Left ventricle myocardium superior (tissue), 1 donor: ENCODE results near the gene PHB1. TPM values are rescaled to one million over a fixed set of nuclear protein-coding genes. Genes with fewer than 3 reads are reported as not detected.
A peak's percentile ranks its signal among the peaks of the same experiment; 100 is the strongest.
"Not testable (repeated sequence)": the region's sequence is repeated elsewhere in the genome, so short reads cannot be mapped to it uniquely, and the experiment has no call there.

Experiments used
- ATAC-seq: fragments of 200-7000 bp; cut with Tn5 transposase; one replicate; pipeline ENCODE4 v1.9.1; 2020; ENCODE audit warnings: mild to moderate bottlenecking, moderate library complexity
- DNase-seq: peaks from one replicate; pipeline ENCODE4 v3.0.0-alpha.2; 2020
- intact Hi-C: fragments of 100-400 bp; cut with micrococcal nuclease; formaldehyde crosslinking; loops from one replicate; pipeline ENCODE4 v1.11.0; 2022
- total RNA-seq: library from RNA; stranded (reverse); fragmentation: NEBNext Ultra II Directional; extraction: Animal tissue kit (Norgen Biotek cat#: 25700); gene quantifications from one replicate; pipeline ENCODE4 v1.2.1, GENCODE V29; 2021
- donor health status: DM: no; HTN: yes; CAD: no; lungs with severe emphysema.

PHB1 gene
- total RNA-seq, 1 donor from 2014 or later = 245 TPM

DNA sequence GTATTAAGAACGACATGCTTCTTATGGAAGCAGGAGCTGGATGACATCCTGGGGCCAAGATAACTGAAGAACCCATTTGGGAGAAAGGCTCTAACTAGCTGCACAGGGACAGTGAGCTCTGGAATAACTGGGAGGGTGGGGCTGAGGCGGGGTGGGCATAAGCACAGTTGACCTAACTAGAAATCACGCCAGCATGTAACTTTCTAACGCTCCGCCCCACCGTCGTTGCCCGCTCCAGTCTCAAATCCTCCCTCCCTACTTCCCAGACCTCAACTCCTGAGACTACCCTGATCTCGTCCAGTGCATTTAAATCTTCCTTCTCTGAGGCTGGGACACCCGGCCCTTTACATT lies 436 bp downstream of the PHB1 start:
- DNase-seq (no peak), ATAC-seq (no peak)
- intact Hi-C loops = no loop called here

DNA sequence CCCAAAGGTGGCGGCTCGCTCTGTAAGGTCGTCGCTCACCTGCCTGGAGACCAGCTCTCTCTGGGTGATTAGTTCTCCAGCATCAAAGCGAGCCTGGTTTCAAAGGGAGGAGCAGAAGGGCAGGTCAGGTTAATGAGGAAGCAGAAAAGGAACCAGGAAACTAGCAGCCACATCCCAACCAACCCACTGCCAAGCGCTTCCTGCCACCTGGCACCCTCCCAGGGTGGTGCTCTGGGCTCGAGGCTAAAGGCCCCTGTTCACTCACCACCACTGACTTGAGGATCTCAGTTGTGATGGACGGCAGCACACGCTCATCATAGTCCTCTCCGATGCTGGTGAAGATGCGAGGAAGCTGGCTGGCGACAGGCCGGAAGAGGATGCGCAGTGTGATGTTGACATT lies 5.6 kb downstream of the PHB1 start:
- DNase-seq = no peak
- no peak for ATAC-seq
- intact Hi-C loops = no loop called here

DNA sequence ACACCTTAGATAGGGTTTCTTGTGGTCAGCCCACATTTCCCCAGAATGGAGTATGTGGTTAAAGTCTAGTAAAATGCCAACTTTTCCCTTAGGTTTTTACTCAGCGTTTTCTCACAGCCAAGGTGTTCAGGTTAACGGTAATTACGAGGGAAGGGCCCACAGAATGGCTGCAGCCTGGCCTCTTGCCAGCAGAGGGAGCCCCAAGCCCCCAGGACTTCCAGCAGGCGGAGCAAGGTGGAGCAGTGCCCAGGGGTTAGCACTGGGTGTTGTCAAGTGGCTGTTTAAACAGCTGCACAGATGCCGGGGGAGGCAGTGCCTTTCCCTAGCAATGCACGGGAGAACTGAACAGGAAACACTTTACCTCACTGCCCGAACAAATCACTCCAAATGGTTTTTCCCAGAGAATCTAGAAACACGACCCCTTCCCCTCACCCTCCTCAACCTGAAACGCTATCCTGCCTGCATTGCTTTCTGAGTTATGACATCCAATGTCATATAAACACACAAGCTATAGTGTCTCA lies 6.6 kb downstream of the PHB1 start:
- DNase-seq (peak; percentile 81), ATAC-seq (peak; percentile 77)
- intact Hi-C loops = no loop called here

DNA sequence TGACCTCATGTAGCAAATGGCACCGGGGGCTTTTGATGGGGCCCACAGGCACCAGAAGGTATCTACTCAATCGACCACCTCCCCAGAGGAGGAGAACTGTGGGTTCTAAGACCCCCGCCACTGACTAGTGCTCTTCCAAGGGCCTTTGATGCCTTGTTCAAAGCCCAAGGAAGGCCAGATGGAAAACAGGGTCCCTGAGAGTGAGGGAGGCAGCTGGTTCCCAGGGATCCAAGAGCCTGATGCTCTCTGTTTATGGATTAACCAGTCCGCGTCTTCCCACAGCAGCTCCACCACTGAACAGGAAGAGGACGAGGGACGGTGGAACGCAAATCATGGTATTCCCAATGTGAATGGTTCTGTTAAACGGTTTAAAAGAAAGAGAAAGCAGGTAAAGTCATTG lies 7.6 kb downstream of the PHB1 start:
- ATAC-seq = no peak
- intact Hi-C loops = no loop called here
- DNase-seq = no peak

DNA sequence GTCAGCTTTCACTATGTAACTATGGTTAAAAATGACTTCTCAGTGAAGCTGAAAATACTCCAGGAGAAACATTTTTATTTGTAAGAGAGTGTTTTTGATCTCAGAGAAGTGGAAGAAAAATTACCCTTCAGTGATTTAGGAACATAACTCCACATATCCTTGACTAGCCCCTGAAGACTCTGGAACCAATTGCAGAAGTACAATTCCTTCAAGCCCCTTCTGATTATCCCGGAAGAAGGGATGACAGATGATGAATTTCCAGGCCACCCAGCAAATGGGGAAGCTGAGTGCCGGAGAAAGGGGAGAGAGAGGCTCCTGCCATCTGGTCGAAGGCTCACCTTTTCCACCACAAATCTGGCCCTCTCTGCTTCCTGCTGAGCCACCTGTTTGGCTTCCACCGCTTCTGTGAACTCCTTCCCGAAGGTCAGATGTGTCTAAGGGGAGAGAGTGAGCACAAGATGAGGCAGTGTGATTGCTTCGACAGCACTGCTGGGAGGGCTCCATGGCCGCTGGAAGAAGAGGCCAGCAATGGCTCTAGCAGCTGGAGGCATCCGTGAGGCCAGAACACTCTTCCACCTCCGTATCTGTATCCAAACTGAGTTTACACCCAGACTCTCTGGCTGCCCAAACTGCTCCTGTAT lies 8.1 kb downstream of the PHB1 start:
- intact Hi-C loops = no loop called here

DNA sequence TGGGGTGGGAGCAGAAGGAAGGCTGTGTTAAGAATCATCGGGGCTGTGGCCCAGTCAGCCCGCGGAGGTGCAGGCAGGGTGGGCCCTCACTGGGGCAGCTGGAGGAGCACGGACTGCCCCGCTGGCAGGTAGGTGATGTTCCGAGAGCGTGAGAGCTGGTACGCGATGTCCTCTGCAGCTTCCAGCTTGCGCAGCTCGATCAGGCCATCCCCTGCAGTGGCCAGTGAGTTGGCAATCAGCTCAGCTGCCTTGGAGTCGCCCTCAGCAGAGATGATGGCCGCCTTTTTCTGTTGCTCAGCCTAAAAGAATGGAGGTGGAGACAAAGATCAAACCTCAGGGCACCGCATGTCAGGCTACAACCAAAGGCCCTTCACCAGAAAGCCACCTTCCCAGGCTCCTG lies 9.8 kb downstream of the PHB1 start:
- intact Hi-C loops = no loop called here
- DNase-seq = no peak
- ATAC-seq = no peak

More for the DNA sequence above, 8.1 kb downstream of the PHB1 start:
- DNase-seq (no peak), ATAC-seq (no peak)

DNA sequence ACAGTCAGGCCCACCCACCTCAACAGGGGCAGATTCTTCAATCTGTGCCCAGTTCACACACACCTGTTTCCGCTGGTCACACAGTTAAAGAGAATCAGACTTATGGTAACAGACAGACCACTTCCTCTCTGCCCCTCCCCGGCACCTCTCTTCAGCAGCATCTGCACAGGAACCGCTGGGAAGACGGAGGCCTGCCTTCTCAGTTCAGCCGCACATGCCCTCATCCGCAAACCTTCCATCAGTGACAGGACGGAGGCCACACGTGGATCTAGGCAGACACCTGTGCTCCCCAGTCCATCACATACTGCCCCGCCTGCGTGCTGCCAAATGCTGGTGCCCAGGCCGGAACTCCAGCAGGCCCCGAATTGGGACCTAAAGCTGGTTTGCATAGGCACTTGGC lies 10.3 kb downstream of the PHB1 start:
- ATAC-seq (no peak), DNase-seq (no peak)
- intact Hi-C loops = no loop called here

DNA sequence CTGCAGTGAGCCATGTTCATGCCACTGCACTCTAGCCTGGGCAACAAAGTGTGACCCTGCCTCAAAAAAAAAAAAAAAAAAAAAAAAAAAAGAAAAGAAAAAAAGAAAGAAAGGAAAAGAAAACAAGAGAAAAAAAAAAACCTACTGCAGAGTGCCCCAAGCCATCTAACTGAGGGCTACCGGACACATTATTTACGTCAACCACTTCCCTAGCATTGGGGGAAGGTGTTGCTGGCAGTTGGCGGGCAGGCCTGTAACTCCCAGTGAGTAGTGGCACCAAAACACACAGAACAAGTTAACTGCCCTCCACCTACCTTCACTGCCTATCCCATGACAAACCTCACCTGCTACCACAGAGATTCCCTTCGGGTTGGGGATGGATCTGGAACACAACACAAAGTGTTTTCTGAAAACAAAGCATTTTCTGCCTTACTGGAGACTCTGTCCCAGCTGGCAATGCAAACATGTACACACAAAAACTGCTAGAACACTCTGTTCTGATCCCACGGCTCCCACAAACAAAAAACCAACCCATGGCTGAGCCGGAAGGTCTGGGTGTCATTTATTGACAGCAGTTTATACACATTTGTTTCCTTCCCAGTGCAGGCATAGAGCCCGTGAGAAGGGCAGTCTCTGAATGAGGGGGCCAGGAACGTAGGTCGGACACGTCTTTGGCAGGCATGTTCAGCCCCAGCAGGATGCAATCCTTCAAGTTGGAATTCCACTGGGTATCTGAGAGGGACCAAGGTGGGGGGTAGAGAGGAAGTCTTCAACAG lies 11.0 kb downstream of the PHB1 start:
- intact Hi-C loops = no loop called here
- DNase-seq = no peak
- ATAC-seq = no peak

DNA sequence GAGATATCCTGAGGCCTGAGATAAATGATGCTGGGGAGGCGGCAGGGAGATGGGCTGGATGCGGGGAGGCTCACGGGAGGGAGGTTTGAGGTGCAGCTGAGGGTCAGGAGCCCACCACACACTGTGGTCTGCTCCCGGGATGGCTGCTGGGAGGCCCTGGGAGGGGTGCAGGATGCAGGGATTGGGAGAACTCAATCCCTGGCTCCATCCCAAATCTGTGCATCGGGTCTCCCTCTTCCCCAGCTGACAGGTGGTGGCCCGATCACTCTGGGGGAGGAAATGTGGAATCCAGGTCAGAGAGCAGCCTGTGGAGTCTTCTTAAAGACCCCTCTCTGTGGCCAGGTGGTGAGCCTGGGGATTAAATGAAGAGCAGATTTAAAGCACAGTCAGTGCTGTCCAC lies 12.0 kb downstream of the PHB1 start:
- ATAC-seq (no peak), DNase-seq (no peak)
- intact Hi-C loops = no loop called here

DNA sequence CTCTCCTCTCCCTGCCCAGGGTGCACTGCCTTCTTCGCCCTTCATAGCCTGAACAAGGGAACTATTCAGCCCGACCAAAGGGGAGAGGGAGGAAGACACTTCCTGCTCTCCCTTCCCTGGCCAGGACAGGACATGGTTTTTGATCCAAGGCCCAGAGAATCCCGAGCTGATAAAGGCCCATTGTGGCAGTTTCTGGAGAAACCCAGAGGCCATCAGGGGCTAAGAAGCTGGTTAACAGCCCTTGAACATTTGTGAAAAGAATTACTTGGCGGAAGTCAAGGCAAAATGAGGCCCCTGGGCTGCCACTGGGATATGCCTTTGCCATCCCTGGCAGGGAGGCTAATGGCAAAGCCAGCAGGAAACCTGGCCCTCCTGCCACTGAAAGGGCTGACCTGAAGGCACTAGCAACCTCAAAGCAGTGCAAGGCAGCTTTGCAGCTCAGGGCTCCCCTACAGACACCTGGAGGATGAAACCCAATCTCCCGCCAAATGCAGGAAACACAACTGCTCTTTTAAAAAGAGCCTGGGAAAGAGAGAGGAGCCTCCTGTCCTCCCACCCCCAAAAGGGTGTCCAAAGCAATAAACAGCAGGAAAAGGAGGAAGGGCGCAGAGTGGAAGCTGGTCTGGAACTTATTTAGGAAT lies 12.6 kb downstream of the PHB1 start:
- intact Hi-C loops = no loop called here
- ATAC-seq (no peak), DNase-seq (no peak)

DNA sequence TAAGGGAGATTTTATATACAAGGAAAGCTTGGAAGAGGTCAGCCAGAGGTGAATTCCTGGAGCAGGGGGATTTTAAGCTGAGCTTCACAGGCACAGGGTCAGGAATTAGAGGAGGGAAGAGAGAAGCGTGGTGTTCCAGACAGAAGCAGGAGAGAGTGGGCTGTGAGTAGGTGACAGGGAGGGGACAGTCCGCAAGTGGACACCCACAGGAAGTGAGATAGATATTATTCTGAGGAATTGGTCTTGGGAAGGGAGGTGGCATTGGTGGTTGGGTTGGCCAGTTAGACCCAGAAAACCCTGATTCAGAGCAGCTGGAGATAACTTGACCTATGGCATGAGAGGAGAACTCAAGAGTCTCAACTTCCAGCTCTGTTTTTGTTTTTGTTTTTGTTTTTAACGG lies 14.7 kb downstream of the PHB1 start:
- intact Hi-C loops = no loop called here
- ATAC-seq = no peak
- DNase-seq = no peak

DNA sequence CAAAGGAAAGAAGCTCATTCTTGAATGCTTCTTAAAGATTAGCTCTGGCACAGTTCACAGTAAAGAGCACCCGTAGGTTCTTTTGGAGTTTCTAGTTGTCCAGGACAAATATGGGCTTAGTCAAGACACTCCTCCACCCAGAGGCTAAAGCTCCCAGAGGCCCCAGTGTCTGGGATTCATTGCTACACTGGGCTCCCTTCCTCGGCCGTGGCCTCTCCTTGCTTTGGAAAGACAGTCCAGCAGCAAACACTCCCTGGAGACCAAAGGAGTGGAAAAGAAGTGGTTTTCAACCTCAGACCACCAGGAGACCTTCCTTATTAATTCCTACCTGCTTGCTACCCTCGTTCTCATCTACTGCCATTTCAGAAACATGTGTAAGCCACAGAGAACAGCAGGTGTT lies 17.1 kb downstream of the PHB1 start:
- intact Hi-C loops = no loop called here
- no peak for DNase-seq
- ATAC-seq = no peak

DNA sequence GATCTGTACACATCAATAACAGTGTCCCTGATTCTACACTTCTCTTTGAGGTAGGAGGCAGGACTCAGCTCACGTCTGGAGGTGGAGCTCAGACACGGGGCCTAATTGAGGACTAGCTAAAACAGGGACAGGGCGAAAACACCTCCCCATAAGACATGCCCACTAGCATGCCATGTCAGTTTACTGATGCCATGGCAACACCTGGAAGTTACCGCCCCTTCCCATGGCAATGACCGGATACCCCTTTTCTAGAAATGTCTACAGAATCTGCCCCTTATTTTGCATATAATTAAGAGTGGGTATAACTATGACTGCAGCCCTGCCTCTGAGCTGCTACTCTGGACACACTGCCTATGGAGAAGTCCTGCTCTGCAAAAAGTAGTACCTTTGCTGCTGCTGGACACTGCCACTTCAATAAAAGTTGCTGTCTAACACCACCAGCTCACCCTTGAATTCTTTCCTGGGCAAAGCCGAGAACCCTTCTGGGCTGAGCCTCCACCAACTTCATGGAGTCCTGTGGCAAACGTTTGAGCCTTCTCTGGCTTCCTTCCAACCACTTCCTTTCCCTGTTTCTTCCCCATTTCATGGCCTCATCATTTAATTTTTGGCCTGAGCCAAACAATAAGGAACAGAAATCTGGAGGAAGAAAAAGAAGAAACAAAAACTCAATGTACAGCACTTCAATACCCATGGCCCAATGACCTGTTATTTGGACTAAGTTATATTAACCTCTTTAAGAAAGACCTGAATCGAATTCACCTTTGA lies 21.0 kb downstream of the PHB1 start:
- ATAC-seq (peak; percentile 16), DNase-seq (no peak)
- intact Hi-C loops = loop anchor here (1.0 kb wide), 1 partner anchor 78 kb away; no protein-coding TSS in a partner anchor

DNA sequence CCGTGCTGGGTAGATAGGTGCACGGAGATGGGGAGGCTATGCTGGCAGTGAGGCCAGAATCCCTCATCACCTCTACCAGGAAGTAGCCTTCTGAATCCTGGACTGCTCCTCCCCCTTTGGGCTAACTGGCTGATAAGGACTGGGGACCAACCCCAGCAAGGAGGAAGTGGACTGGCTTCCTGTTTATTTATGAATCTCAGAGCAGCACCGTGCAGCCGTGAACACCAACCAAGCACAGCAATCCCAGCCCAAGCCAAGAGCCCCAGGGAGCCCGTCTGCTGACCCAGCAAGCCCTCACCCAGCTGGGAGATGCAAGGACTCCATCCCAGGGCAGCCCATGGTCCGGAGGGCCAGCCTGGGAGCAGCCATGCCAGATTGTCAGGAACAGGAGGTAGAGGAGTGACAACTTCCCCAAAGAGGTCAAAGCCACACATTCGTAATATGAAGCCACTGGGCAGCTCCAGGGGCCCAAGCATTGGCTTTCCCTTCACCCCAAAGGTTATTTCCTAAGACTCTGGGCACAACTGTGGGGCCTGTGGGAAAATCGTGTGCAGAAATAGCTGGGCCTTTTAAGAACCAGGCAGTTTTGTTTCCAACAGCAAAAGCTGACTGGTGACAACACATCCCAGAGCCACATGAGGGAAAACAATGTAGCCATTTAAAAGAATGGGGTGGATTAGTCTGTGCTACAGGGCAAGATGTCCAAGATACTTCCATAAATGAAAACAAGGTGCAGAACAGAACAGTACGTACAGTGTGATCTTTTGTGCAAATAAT lies 23.9 kb downstream of the PHB1 start:
- ATAC-seq = peak; percentile 53
- intact Hi-C loops = no loop called here
- DNase-seq = peak; percentile 42

DNA sequence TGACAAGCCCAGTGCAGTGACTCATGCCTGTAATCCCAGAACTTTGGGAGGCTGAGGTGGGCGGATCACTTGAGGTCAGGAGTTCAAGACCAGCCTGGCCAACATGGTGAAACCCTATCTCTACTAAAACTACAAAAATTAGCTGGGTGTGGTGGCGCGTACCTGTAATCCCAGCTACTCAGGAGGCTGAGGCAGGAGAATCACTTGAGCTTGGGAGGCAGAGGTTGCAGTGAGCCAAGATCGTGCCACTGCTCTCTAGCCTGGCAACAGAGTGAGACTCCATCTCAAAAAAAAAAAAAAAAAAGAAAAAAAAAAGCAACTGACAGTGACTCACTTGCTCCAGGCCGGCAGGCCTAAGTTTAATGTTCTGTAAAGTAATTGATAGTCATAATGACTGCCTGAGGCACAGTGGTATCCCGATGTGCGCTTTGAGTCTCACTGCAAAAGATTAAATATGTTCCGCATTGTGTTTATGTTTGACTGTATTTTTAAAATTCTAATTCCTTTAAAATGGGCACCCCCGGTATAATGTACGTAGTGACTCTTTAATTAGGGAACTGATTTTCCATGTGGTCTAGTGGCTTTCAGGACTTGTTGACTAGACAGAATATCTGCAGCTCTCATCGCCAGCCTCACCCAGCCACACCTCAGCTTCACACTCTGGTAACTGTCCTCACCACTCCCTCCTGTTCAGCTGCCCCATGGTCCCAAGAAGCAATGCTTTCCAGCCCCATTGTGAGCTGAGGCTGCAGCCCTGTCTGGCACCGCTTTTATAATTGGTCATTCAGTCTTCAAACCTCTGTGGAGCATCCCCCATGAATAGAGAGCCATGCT lies 25.0 kb downstream of the PHB1 start:
- DNase-seq, intact Hi-C loops, ATAC-seq: not testable (repeated sequence)

DNA sequence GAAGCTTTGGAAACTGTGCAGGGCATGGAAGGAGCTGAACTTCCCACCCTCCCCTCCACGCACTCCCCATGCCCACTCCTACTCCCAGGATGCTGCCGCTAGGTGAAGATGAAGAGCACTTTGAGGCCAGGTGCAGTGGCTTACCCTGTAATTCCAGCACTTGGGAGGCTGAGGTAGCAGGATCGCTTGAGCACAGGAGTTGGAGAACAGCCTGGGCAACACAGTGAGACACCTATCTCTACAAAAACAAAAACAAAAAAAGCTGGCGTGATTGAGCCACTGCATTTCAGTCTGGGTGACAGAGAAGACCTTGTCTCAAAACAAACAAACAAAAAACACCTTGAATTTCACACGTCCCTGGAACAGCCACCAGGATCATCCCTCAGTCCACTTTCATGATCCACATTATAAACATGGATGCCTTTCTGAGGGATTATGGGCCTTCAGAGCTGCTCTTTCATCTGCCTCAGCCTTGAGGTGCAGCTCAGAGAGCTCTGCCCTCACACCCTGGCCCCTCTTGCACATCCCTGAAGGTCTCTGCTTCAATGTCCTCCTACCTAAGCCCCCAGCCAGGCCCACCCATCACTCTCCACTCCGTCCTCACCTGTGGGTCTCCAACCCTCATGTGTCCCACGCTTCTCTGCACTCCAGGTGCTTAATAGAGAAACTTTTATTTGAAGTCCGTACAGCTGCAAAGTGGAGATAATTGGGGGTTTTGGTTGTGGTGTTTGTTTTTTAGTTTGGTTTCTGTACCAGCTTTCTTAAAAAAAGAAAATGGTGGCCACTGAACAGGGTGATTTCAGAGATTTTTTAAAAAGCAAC lies 25.8 kb downstream of the PHB1 start:
- no peak for DNase-seq
- intact Hi-C loops = no loop called here
- no peak for ATAC-seq

DNA sequence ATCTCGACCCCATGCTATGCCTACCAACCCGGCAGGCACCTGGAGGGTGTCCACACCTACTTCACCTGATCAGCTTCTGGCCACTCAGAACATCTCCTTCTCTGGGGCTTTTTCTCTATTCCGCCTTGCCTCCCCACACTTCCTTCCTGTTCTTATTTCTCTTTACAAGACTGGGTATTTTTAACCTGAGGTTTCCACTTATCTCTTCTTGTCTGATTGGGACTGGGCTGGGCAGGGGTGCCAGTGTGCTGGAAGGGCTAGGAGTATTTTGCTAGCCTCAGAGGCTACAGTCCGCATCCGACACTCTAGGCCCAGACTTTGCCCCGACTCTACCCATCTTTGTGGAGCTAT lies 26.4 kb downstream of the PHB1 start:
- intact Hi-C loops = no loop called here
- ATAC-seq = no peak
- no peak for DNase-seq
